OCI-LY7 (cell line): Measurements from ENCODE around the gene PAPOLB. TPM values are rescaled to one million over a fixed set of nuclear protein-coding genes. Genes with fewer than 3 reads are reported as not detected.
A peak's percentile ranks its signal among the peaks of the same experiment; 100 is the strongest.

Experiments used
- BruUV-seq: library from RNA; stranded (reverse); fragments of 400-500 nt; replicated peaks from 2 replicates; lab custom pipeline; 2021; lab: Mats Ljungman, UMichigan
- CTCF ChIA-PET: fragments of 300-600 bp; sonication (Branson Sonifier 250); formaldehyde crosslinking; loops from one replicate; lab custom pipeline; 2022; ENCODE audit warnings: antibody characterized with exemption; ENCODE audit not compliant: unreplicated experiment; lab: Charles Lee
- POLR2A ChIA-PET: fragments of 300-600 bp; sonication (Branson Sonifier 250); formaldehyde crosslinking; loops from one replicate; lab custom pipeline; 2022; ENCODE audit warnings: antibody characterized with exemption; lab: Charles Lee
- DNase-seq: peaks from one replicate; pipeline ENCODE4 v3.0.0-alpha.2; 2015; ENCODE audit warnings: low spot score
- H2AFZ ChIP-seq: fragments of 200-600 bp; sonication (generic), shearing (Covaris generic); 2 replicates; pipeline ENCODE4 v1.6.1; 2014; ENCODE audit warnings: mild to moderate bottlenecking, antibody characterized with exemption, low read length, moderate library complexity
- H3K27ac ChIP-seq: fragments of 200-600 bp; sonication (generic); 2 replicates; pipeline ENCODE4 v1.5.1; 2014; ENCODE audit warnings: mixed run types, low read depth, mild to moderate bottlenecking, moderate library complexity, low read length, inconsistent platforms; ENCODE audit not compliant: poor library complexity, severe bottlenecking
- H3K36me3 ChIP-seq: fragments of 200-600 bp; sonication (generic); 2 replicates; pipeline ENCODE4 v1.6.1; 2014; ENCODE audit warnings: mild to moderate bottlenecking, antibody characterized with exemption, low read length, moderate library complexity, mixed read lengths; ENCODE audit not compliant: insufficient read depth
- H3K4me1 ChIP-seq: fragments of 200-600 bp; sonication (generic); 2 replicates; pipeline ENCODE4 v1.5.1; 2014; ENCODE audit warnings: mild to moderate bottlenecking, low read length; ENCODE audit not compliant: insufficient read depth, poor library complexity, severe bottlenecking
- H3K4me2 ChIP-seq: fragments of 200-600 bp; sonication (generic); 2 replicates; pipeline ENCODE4 v1.6.1; 2014; ENCODE audit warnings: mild to moderate bottlenecking, low read length
- H3K4me3 ChIP-seq: fragments of 200-600 bp; sonication (generic); 2 replicates; pipeline ENCODE4 v1.5.1; 2014; ENCODE audit warnings: mild to moderate bottlenecking, low read depth, low read length; ENCODE audit not compliant: poor library complexity, severe bottlenecking
- H3K79me2 ChIP-seq: fragments of 200-600 bp; sonication (generic); 2 replicates; pipeline ENCODE4 v1.6.1; 2016; ENCODE audit warnings: low read depth, mild to moderate bottlenecking, low read length, moderate library complexity, mixed read lengths; ENCODE audit not compliant: insufficient read depth
- H3K9me2 ChIP-seq: fragments of 200-600 bp; sonication (generic); 2 replicates; pipeline ENCODE4 v1.6.1; 2016; ENCODE audit warnings: mild to moderate bottlenecking, low read length, mixed read lengths; ENCODE audit not compliant: insufficient read depth
- H3K9me3 ChIP-seq: fragments of 200-600 bp; sonication (generic); 2 replicates; pipeline ENCODE4 v1.6.1; 2014; ENCODE audit warnings: mild to moderate bottlenecking, mixed run types, low read length, mixed read lengths
- H4K20me1 ChIP-seq: fragments of 200-600 bp; sonication (generic); 2 replicates; pipeline ENCODE4 v1.6.1; 2014; ENCODE audit warnings: mild to moderate bottlenecking, antibody characterized with exemption, low read length, moderate library complexity, mixed read lengths; ENCODE audit not compliant: insufficient read depth
- CTCF ChIP-seq: fragments of 200-600 bp; sonication (generic); conservative IDR thresholded peaks from 2 replicates; pipeline ENCODE4 v1.5.1; 2014; ENCODE audit warnings: mild to moderate bottlenecking, antibody characterized with exemption, low read length, moderate library complexity, mixed read lengths
- EZH2phosphoT487 ChIP-seq: fragments of 200-600 bp; sonication (generic); IDR thresholded peaks from 2 replicates; pipeline ENCODE4 v1.6.1; 2018; ENCODE audit warnings: low read depth, borderline replicate concordance, mild to moderate bottlenecking, mixed run types, antibody characterized with exemption, low read length, moderate library complexity, mixed read lengths
- intact Hi-C: fragments of 100-400 bp; cut with micrococcal nuclease; formaldehyde crosslinking; loops from one replicate; pipeline ENCODE4 v1.10.0; 2022; ENCODE audit not compliant: unreplicated experiment
- total RNA-seq, 2 experiments: library from RNA; depleted of rRNA in 1 of 2; stranded (reverse); fragments of >200 nt in 1 of 2; shearing (Covaris generic) in 1 of 2; gene quantifications; 2 replicates each; pipeline ENCODE4 v1.2.3, GENCODE V29; 2014 to 2022

Gene PAPOLB
- total RNA-seq, 2 experiments from 2014 or later: not detected

- H3K36me3 ChIP-seq: no peaks in the 10 kb centered on the region
- H3K9me3 ChIP-seq: no peaks in the 10 kb centered on the region
- H3K4me1 ChIP-seq: no peaks in the 10 kb centered on the region
- no peaks in the 10 kb centered on the region for H3K9me2 ChIP-seq
- no peak overlapping the region for H3K4me2 ChIP-seq
- TF ChIP-seq EZH2phosphoT487: no peak
- no peak for TF ChIP-seq CTCF
- intact Hi-C loops: no loop called here
- no peak for DNase-seq
- BruUV-seq: no TSS peak
- no peak overlapping the region for H3K4me3 ChIP-seq
- H3K79me2 ChIP-seq: no peaks in the 10 kb centered on the region
- no peak overlapping the region for H3K27ac ChIP-seq
- H2AFZ ChIP-seq: no peak overlapping the region
- ChIA-PET POLR2A (no interaction called here), CTCF (no interaction called here)
- H4K20me1 ChIP-seq: no peaks in the 10 kb centered on the region
These were observed 11.5 kb downstream of the PAPOLB start for GRCh38 chr7:4850262-4850795.

DNA sequence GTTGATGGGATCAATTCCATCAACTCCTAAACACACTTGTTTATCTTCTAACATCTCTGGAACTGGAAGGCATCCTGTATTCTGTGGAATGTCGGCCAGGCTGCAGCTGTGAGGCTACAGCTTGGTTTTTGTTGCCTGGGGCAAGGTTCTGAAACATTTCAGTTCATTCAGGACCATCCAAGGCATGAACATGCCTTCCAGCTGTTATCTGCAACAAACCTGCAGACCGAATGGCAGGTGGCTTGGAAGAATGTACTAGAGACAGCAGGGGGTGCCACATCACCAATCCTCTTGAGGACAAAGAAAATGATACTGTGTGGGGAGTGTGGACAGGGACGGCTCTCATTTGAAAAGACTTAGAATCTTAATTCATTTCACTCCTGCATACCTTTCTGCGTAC lies 12.4 kb downstream of the PAPOLB start:
- no peaks in the 10 kb centered on the region for H3K36me3 ChIP-seq

More for the DNA sequence above, 12.4 kb downstream of the PAPOLB start:
- POLR2A ChIA-PET: no interaction called here
- H2AFZ ChIP-seq: no peak overlapping the region
- H4K20me1 ChIP-seq: no peaks in the 10 kb centered on the region
- H3K4me3 ChIP-seq: no peak overlapping the region
- CTCF ChIA-PET: no interaction called here
- H3K4me1 ChIP-seq: no peaks in the 10 kb centered on the region
- no TSS peak for BruUV-seq
- H3K4me2 ChIP-seq: no peak overlapping the region
- peak; percentile 69 for TF ChIP-seq CTCF
- no peak for TF ChIP-seq EZH2phosphoT487
- no peaks in the 10 kb centered on the region for H3K9me2 ChIP-seq
- H3K9me3 ChIP-seq: no peaks in the 10 kb centered on the region
- DNase-seq: peak; percentile 31
- intact Hi-C loops: loop anchor here (1.0 kb wide), 1 partner anchor 236 kb away; no protein-coding TSS in a partner anchor
- H3K79me2 ChIP-seq: no peaks in the 10 kb centered on the region
- H3K27ac ChIP-seq: no peak overlapping the region
